Cardiac muscle cell (in vitro differentiated cells and primary cell): ENCODE measurements around the gene CNP. TPM values are rescaled to one million over a fixed set of nuclear protein-coding genes. Genes with fewer than 3 reads are reported as not detected.

ENCODE experiments used
- DNase-seq, 2 donors: peaks; one replicate each; pipeline versions ENCODE4 v3.0.0 to v3.0.0-alpha.2; 2010 to 2017; ENCODE audit warnings: low read depth in 1 of 2, low spot score in 1 of 2
- H3K27ac ChIP-seq: fragments of 200-600 bp; sonication (generic); 2 replicates; pipeline ENCODE4 v1.5.1; 2016
- H3K27me3 ChIP-seq: fragments of 200-600 bp; sonication (generic); 2 replicates; pipeline ENCODE4 v1.6.0; 2016; ENCODE audit warnings: control low read depth
- H3K36me3 ChIP-seq: fragments of 200-600 bp; sonication (generic); 2 replicates; pipeline ENCODE4 v1.5.1; 2016; ENCODE audit warnings: control low read depth
- H3K4me1 ChIP-seq: fragments of 200-600 bp; sonication (generic); 2 replicates; pipeline ENCODE4 v1.8.1; 2017; ENCODE audit warnings: low read depth, mild to moderate bottlenecking, mixed run types
- H3K4me3 ChIP-seq: fragments of 200-600 bp; sonication (generic); 2 replicates; pipeline ENCODE4 v1.5.1; 2016; ENCODE audit warnings: mild to moderate bottlenecking
- H3K9me3 ChIP-seq: fragments of 200-600 bp; sonication (generic); 2 replicates; pipeline ENCODE4 v1.5.1; 2017; ENCODE audit warnings: low read depth, mild to moderate bottlenecking, control low read depth
- CTCF ChIP-seq: IDR thresholded peaks from 2 replicates; pipeline ENCODE4 v1.5.1; 2012; ENCODE audit warnings: low read depth, mild to moderate bottlenecking, low read length
- polyA plus RNA-seq: library from polyadenylated mRNA; unstranded; fragments of >200 nt; fragmentation: Nextera tagmentation; extraction: Ambion mirVana; gene quantifications from 2 replicates; pipeline ENCODE4 v1.2.1, GENCODE V29; 2016
- total RNA-seq: library from RNA; depleted of rRNA; stranded (reverse); fragments of >200 nt; gene quantifications from 2 replicates; pipeline ENCODE4 v1.2.3, GENCODE V29; 2016

The CNP gene
- total and polyA plus RNA-seq, 2 experiments from 2014 or later: 69.0 to 82.8 TPM

GRCh38 chr17:42000413-42001133 lies 34.0 kb downstream of the CNP start:
- Histone ChIP-seq H3K4me1 (no peaks in the 10 kb centered on the region), H3K9me3 (no peaks in the 10 kb centered on the region), H3K27ac (no peak overlapping the region), H3K36me3 (peaks cover 49% of the 10 kb centered on the region), H3K27me3 (no peaks in the 10 kb centered on the region), H3K4me3 (no peak overlapping the region)
- no peak for DNase-seq
- no peak for TF ChIP-seq CTCF

DNA sequence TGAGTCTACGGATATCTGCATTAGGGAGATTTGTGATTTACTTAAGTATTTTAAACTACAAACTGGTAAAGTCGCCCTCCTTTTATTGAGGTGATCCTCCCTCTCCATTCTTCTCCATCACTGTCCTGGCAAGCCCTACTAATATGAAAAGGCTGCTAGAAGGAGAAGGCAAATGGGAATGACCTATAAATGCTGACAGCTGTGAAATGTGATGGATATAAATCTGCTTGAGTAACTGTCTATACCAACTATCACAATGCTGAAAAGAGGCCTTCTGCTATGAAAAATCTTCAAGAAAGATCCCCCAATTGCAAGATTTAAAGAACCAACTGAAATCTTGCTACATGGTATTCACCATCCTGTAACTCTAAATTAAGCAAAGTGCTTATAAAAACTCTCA lies 35.1 kb downstream of the CNP start:
- Histone ChIP-seq H3K4me1 (no peaks in the 10 kb centered on the region), H3K4me3 (no peak overlapping the region), H3K36me3 (peaks cover 37% of the 10 kb centered on the region), H3K9me3 (no peaks in the 10 kb centered on the region), H3K27me3 (no peaks in the 10 kb centered on the region), H3K27ac (no peak overlapping the region)
- DNase-seq: no peak
- no peak for TF ChIP-seq CTCF

DNA sequence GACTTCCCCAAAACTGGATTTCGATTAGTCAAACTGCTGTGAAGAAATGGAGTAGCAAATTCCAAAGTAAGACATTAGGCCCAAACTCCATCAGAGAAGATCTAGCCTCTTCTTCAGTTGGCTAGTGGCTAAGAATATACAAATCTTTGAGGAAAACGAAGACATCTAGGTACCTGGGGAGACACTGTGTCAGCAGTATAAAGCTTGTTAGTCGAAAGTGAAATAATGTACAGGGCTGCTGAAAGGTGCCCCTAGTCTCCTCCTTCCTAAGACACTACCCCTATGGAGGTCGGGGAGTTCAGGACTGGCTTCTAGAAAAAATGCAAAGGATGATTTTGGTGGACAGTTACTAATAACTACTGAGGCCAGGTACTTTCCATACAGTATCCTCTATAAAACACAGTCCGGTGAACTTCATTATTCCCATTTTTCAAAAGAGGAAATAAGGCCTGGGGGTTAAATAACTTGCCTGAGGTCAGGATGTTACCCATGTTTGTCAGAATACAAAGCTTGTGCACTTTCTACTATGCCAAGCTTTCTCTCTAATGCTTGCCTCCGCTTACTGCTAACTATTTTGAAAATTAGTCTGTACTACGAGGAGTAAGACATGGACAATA lies 35.7 kb downstream of the CNP start:
- Histone ChIP-seq H3K27me3 (no peaks in the 10 kb centered on the region), H3K4me1 (no peaks in the 10 kb centered on the region), H3K9me3 (no peaks in the 10 kb centered on the region), H3K36me3 (peaks cover 32% of the 10 kb centered on the region), H3K4me3 (no peak overlapping the region), H3K27ac (no peak overlapping the region)
- no peak for TF ChIP-seq CTCF
- DNase-seq: no peak

DNA sequence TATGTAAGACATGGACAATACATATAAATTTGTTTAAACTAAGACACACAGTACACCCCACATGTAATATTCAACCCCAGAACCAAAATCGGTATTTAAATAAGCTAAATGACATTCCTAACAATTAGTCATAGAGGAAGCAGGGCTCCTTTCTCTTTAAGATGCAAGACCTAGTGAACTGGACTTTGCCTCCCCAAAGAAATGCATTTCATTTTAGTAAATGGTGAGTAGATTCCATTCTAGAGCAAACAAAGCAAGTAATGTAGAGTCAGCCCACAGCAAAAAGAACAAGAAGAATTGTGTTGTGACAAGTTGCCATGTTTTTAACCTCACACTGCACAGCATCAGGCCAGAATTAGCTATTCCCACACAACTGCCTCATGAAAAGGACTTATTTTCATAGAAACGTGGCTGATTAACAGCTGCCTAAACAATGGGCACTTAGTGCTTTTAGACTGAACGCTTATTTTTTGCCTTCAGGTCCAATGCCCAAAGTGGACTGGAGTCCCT lies 36.3 kb downstream of the CNP start:
- Histone ChIP-seq H3K27ac (peak overlapping the region; percentile 45), H3K27me3 (no peaks in the 10 kb centered on the region), H3K4me1 (no peaks in the 10 kb centered on the region), H3K9me3 (no peaks in the 10 kb centered on the region), H3K36me3 (peaks cover 27% of the 10 kb centered on the region), H3K4me3 (no peak overlapping the region)
- no peak for DNase-seq
- TF ChIP-seq CTCF: no peak

GRCh38 chr17:42005166-42005565 lies 38.6 kb downstream of the CNP start:
- Histone ChIP-seq H3K4me1 (no peaks in the 10 kb centered on the region), H3K4me3 (no peak overlapping the region), H3K36me3 (peaks cover 12% of the 10 kb centered on the region), H3K27me3 (no peaks in the 10 kb centered on the region), H3K9me3 (no peaks in the 10 kb centered on the region), H3K27ac (peak overlapping the region; percentile 42)
- DNase-seq: no peak
- no peak for TF ChIP-seq CTCF
